GM18505 (cell line): Measurements from ENCODE around the gene TGFBRAP1.

ENCODE experiments used
- ATAC-seq: cut with Tn5 transposase; IDR thresholded peaks from one replicate; pipeline ENCODE4 v1.9.1; 2021; ENCODE audit not compliant: unreplicated experiment
- POLR2A ChIP-seq: IDR thresholded peaks from 4 replicates; pipeline ENCODE4 v1.6.1; 2011; ENCODE audit warnings: borderline replicate concordance; ENCODE audit not compliant: insufficient read depth, insufficient read length; ENCODE audit errors: extremely low read depth

TGFBRAP1 gene, protein sequence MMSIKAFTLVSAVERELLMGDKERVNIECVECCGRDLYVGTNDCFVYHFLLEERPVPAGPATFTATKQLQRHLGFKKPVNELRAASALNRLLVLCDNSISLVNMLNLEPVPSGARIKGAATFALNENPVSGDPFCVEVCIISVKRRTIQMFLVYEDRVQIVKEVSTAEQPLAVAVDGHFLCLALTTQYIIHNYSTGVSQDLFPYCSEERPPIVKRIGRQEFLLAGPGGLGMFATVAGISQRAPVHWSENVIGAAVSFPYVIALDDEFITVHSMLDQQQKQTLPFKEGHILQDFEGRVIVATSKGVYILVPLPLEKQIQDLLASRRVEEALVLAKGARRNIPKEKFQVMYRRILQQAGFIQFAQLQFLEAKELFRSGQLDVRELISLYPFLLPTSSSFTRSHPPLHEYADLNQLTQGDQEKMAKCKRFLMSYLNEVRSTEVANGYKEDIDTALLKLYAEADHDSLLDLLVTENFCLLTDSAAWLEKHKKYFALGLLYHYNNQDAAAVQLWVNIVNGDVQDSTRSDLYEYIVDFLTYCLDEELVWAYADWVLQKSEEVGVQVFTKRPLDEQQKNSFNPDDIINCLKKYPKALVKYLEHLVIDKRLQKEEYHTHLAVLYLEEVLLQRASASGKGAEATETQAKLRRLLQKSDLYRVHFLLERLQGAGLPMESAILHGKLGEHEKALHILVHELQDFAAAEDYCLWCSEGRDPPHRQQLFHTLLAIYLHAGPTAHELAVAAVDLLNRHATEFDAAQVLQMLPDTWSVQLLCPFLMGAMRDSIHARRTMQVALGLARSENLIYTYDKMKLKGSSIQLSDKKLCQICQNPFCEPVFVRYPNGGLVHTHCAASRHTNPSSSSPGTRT

DNA sequence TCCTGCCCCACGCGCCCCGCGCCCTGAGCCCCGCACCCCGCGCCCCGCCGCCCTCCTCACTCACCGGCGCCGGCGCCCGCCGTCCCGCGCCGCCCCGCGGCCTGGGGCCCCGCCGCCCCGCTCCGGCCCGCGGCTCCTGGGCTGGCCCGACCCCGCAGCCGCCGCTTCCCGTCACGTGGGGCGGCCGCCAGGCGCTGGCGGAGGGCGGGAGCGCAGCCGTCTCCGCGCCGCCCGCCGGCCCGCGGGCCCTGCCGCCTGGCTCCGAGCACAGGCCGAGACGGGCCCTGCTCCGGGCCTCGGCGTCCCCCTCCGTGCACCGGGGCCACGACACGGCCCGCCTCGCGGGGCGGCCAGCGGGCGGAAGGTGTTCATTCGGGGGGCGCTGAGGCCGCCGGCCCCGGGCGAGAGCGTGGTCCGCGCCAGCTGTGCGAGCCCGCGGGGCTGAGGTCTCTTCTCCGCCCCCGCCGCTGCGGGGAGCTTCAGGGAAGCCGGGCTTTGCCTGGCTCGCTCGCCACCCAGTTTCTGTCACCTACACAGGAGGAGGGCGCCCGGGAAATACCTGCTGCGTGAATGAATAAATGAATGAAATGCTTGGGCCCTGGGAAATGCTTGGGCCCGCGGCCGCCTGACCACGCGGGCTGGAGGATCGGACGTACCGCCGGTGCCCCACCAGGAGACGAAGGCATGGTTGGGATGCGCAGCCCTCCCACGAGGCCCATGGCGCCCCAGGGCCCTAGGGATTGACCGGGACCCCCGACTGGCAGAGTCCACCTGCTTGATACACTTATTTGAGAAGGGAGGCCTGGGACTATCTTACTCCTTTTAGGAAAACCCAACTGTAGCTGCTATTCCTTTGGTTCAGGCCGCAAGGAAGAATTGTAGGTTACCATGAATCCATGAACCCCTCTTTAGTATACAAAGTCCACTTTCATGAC, at the start of gene TGFBRAP1:
TGFBRAP1 (minus strand) TSS at position 175 of the 935 bp plus-strand sequence. CDS start 21,434 bp downstream, outside the sequence.
- peak; percentile 80 for ATAC-seq
- TF ChIP-seq POLR2A: peak; percentile 78

DNA sequence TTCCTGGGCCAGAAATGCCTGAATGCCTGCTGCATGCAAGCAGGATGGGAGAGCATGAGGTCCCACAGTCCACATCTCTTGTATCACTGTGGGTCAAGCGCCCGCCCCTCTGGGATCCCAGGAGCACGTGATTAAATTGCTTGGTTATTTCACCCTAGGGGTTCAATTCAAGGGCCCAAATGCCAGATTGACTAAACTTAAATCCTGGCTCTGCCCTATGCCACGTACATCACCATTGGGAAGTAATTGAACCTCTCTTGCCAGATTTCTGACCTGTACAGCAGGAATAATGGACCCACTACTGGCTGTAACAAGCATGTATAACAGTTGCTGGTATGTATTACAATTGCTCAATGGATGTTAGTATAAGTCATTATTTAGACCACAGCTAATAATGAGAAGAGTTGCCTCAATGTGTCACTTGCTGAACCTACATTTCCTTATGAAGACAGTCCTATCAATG, 49.4 kb upstream of the TGFBRAP1 start:
- no peak for TF ChIP-seq POLR2A
- no peak for ATAC-seq

GRCh38 chr2:105378276-105378840, 48.8 kb upstream of the TGFBRAP1 start:
- no peak for ATAC-seq
- no peak for TF ChIP-seq POLR2A

- ATAC-seq: no peak
- TF ChIP-seq POLR2A: no peak
Observed at GRCh38 chr2:105377871-105378270, 48.3 kb upstream of the TGFBRAP1 start.

GRCh38 chr2:105376789-105377240, 47.3 kb upstream of the TGFBRAP1 start:
- TF ChIP-seq POLR2A: no peak
- ATAC-seq: no peak

DNA sequence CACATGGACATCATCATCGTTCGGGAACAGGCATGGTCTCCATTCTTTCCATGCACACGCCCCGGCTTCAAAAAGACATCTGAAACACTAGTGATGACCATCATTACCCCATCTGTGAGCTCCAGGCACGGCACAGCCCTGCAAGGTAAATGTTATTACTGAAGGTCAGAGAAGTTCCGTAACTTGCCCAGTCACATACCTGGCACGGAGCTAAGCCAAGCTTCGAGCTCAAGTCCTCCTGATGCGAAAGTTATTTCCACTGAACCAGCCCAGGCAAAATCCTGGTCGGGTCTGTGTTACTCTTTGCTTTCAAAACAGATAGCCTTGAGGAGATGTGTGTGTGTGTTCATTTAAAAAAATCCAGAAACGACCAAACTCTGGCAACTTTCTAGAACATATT, 46.5 kb upstream of the TGFBRAP1 start:
- no peak for ATAC-seq
- TF ChIP-seq POLR2A: no peak

DNA sequence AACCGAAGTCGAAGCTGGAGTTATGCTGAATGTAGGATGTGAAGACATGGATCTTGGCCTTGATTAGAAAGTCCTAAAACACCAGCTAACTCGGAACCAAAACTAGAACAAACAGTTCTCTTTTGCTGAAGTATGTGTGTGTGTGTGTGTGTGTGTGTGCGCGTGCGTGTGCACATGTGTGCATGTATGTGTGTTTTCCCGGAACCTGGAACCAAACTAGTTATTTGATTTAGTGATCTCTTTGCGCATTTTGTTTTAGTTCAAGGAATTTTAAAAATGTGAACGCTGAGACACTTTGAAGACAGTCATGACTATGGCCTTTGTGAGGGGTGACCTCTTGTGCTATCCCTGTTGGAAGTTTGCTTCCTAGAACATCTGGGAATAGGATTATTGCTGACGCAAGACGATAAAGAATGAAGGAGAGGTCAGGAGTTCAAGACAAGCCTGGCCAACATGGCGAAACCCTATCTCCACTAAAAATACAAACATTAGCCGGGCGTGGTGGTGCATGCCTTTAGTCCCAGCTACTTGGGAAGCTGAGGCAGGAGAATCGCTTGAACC, 45.5 kb upstream of the TGFBRAP1 start:
- ATAC-seq: no peak
- TF ChIP-seq POLR2A: no peak

DNA sequence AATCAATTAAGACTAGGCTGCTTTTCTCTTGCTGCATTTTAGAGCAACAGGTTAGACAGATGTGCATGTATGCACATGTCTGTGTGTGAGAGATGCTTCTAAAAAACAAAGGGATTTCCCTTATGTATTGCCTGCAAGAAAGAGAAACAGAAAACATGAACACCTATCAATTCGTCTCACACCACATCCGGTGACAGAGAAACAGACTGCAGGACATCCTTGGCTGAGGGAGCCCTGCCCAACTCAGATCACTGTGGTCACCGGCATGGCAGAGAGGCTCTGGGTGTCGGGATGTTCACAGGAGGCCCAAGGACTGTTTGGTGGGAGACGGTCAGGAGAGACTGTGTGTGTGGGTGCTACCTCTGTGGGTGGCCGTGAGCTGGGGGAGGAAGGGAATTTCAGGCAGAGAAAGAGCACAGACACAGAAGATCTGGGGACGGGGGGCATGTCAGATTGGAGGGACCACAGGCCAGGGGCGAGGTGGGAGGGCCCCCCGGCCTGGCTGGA, 44.4 kb upstream of the TGFBRAP1 start:
- ATAC-seq: peak; percentile 61
- no peak for TF ChIP-seq POLR2A

DNA sequence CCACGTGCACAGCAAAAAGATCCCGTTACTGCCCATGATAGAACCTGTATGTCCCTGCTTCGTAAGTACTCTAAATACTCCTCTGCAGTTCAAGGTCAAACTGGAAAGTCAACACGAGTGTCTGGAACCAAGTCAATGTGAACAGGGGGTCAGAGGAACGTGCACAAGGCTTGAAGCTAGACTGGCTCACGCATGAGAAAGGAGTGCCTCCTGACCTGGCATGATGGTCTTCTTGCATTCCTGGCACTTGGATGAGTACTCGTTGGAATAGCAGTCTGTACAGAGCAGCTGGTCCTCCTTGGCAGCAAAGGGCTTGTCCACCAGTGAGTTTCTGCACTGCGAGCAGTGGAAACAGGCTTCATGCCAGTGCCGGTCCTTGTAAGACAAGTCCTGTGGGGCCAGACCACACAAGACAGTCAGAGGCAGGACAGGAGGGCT, 43.8 kb upstream of the TGFBRAP1 start:
- no peak for TF ChIP-seq POLR2A
- ATAC-seq: no peak

DNA sequence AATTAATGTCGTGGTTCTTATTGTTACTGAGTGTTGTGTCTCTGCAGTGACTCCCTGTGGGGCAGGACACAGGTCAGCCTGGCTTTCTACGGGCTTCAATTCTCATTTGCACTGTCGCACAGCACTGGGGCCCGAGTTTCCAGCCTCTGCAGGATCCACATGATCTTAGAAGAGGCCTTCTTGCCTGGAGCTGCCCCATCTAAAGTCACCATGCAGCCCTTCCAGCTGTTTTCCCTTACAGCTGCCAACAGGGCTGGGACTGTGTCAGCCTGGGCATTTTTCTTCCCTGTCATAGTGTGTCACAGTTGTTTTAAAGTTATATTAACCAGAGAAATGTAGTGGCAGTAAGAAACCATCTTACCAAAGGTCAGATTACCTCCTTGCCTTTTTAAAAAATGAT, 42.3 kb upstream of the TGFBRAP1 start:
- ATAC-seq: no peak
- TF ChIP-seq POLR2A: no peak

DNA sequence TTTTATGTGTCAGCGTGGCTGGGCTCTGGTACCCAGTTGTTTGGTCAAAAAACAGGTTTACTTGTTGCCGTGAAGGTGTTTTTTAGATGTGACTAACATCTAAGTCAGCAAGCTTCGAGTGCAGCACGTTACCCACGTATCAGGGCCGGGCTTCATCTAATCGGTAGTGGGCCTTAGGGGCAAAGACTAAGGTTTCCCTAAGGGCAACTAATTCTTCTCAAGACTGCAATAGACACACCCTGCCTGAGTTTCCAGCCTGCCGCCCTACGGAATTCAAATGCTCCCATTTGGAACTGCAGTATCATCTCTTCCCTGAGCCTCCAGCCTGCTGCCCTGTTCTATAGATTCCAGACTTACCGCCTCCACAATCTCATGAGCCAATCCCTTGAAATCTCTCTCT, 41.6 kb upstream of the TGFBRAP1 start:
- no peak for TF ChIP-seq POLR2A
- no peak for ATAC-seq

DNA sequence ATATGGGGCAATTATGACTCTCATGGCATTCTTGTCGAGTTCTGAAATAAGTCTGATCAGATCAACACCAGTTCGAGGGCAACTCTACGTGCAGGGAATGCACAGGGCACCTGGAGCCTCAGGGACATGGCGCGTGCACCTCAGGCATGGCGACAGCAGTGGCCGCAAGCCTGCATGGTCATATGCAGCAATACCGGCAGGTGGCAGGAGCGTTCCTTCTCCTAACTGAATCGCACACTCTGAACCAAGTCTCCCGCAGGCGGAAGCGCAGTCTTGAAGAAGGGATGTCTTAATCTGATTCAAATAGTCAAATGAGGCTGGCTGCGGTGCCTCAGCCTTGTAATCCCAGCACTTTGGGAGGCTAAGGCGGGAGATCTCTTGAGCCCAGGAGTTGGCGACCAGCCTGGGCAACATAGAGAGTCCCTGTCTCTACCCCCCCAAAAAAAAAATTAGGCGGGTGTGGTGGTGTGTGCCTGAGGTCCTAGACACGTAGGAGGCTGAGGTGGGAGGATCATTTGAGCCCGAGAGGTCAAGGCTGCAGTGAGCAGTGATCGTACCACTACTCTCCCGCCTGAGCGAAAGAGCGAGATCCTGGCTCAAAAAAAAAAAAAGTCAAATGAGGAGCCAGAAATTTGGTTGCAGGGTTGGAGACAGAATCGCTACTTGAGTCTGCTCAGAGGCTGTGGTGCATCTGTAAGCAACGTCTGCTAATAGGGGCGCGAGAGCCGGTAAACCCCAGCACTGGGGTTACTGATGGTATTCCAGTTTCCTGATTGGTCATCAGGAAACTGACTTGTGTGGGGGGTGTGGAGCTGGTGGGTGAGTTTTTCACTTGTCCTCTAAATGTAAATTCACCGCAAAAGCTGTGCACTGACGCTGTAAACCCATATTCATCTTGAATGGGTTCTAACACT, 40.5 kb upstream of the TGFBRAP1 start:
- no peak for TF ChIP-seq POLR2A
- ATAC-seq: peak; percentile 95
